Neural crest cell (in vitro differentiated cells): Measurements from ENCODE around the gene DNAH3. TPM values are rescaled to one million over a fixed set of nuclear protein-coding genes. Genes with fewer than 3 reads are reported as not detected.
"Not testable (repeated sequence)": the region's sequence is repeated elsewhere in the genome, so short reads cannot be mapped to it uniquely, and the experiment has no call there.

Source experiments
- DNase-seq: peaks from one replicate; pipeline ENCODE4 v3.0.0; 2021; ENCODE audit warnings: low read depth, mixed read lengths, low spot score
- H3K27ac Mint-ChIP-seq: one replicate; pipeline ENCODE4 v1.8.0; 2021; ENCODE audit warnings: mild to moderate bottlenecking, mixed read lengths; ENCODE audit not compliant: unreplicated experiment
- H3K27me3 Mint-ChIP-seq: 2 replicates; pipeline ENCODE4 v1.8.0; 2021; ENCODE audit warnings: low read depth, mild to moderate bottlenecking, mixed read lengths
- H3K36me3 Mint-ChIP-seq: 2 replicates; pipeline ENCODE4 v1.8.0; 2021; ENCODE audit warnings: low read depth, mild to moderate bottlenecking, mixed read lengths
- H3K4me1 Mint-ChIP-seq: 2 replicates; pipeline ENCODE4 v1.8.0; 2021; ENCODE audit warnings: mixed read lengths
- H3K4me3 Mint-ChIP-seq: one replicate; pipeline ENCODE4 v1.8.0; 2021; ENCODE audit warnings: mild to moderate bottlenecking, mixed read lengths
- H3K9me3 Mint-ChIP-seq: 2 replicates; pipeline ENCODE4 v1.8.0; 2021; ENCODE audit warnings: mixed read lengths
- CTCF ChIP-seq: fragments of 200-600 bp; sonication (generic); conservative IDR thresholded peaks from 2 replicates; pipeline ENCODE4 v1.5.0; 2021; ENCODE audit warnings: antibody characterized with exemption, mild to moderate bottlenecking
- total RNA-seq: library from RNA; stranded (reverse); gene quantifications from 2 replicates; pipeline ENCODE4 v1.2.1, GENCODE V29; 2021

Gene DNAH3
- total RNA-seq, 1 donor from 2014 or later, result 0.07 TPM

DNA sequence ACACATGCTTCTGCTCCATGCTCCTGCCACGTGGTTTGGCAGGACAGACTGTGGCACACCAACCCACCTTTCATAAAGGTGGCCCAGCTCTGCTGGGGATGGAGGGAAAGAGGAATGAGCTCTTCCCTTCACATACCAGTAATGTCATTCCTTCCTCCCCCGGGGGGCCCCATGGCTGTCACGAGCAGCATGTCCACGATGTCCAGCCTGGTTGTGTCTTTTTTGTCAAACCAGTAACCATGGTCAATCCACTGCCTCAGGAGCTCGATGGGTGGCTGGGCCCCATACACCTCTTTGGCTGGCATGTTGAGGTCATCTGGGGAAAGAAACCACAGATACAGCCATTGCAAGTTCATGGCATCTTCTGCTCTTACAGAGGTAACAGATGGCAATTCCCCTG lies 153.5 kb downstream of the DNAH3 start:
- H3K4me3 Mint-ChIP-seq, result no peak overlapping the region
- no peak for TF ChIP-seq CTCF
- H3K27me3 Mint-ChIP-seq, result peaks cover 10% of the 10 kb centered on the region
- no peaks in the 10 kb centered on the region for H3K4me1 Mint-ChIP-seq
- H3K36me3 Mint-ChIP-seq, result no peaks in the 10 kb centered on the region
- no peaks in the 10 kb centered on the region for H3K9me3 Mint-ChIP-seq
- DNase-seq, result no peak
- no peak overlapping the region for H3K27ac Mint-ChIP-seq

DNA sequence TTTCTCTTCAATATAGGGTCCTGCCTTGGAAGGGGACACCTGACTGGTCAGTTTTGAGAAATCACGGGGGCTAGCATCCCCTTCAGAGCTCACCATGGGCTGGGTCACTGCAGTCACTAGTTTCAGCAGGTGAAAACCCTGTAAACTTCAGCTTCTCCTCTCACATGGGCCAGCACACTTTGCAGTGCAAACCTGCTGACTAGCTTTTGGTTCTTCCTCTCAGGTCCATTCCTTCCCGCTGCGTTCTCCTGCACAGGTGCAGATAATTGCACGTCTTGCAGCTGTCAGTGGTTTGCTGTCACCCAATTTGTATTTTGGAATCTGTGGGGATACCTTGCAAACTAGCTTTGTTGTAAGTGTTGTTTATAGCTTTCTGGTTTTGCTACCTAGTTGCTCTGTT lies 154.9 kb downstream of the DNAH3 start:
- DNase-seq, result no peak
- Mint-ChIP-seq H3K27ac (no peak overlapping the region), H3K4me3 (no peak overlapping the region), H3K4me1 (no peaks in the 10 kb centered on the region), H3K27me3 (peaks cover 4% of the 10 kb centered on the region), H3K36me3 (no peaks in the 10 kb centered on the region), H3K9me3 (no peaks in the 10 kb centered on the region)
- TF ChIP-seq CTCF, result no peak

DNA sequence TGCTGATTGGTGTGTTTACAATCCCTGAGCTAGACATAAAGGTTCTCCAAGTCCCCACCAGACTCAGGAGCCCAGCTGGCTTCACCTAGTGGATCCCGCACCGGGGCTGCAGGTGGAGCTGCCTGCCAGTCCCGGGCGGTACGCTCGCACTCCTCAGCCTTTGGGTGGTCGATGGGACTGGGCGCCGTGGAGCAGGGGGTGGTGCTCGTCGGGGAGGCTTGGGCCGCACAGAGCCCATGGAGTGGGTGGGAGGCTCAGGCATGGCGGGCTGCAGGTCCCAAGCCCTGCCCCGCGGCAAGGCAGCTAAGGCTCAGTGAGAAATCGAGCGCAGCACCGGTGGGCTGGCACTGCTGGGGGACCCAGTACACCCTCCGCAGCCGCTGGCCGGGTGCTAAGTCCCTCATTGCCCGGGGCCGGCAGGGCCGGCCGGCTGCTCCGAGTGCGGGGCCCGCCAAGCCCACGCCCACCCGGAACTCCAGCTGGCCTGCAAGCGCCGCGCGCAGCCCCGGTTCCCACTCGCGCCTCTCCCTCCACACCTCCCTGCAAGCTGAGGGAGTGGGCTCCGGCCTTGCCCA lies 161.1 kb downstream of the DNAH3 start:
- H3K27me3 Mint-ChIP-seq, H3K4me3 Mint-ChIP-seq, H3K36me3 Mint-ChIP-seq, H3K4me1 Mint-ChIP-seq, H3K9me3 Mint-ChIP-seq, DNase-seq, H3K27ac Mint-ChIP-seq: not testable (repeated sequence)

GRCh38 chr16:20987049-20987448 lies 163.6 kb downstream of the DNAH3 start:
- Mint-ChIP-seq H3K4me3 (no peak overlapping the region), H3K9me3 (peaks cover 2% of the 10 kb centered on the region), H3K27ac (no peak overlapping the region), H3K36me3 (no peaks in the 10 kb centered on the region), H3K4me1 (no peaks in the 10 kb centered on the region), H3K27me3 (no peaks in the 10 kb centered on the region)
- DNase-seq, result no peak
- no peak for TF ChIP-seq CTCF

DNA sequence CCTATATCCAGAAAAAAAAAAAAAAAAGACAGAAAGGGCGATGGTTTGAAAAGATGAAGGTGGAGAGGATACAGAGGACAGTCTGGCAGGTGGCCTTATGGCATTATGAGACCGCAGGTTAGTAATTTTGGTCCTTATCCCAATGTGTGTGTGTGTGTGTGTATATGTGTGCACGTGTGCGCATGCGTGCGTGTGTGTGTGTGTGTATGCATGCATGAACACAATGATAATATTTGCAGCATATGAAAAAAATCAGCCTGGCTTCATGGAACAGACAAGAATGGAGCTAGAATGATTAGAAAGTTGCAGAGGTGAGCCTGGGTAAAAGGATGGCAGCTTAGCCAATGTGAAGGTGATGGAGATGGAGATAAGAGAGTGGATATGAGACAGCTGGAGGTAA lies 166.6 kb downstream of the DNAH3 start:
- no peaks in the 10 kb centered on the region for H3K36me3 Mint-ChIP-seq
- no peak for TF ChIP-seq CTCF
- peaks cover 2% of the 10 kb centered on the region for H3K9me3 Mint-ChIP-seq
- no peak overlapping the region for H3K27ac Mint-ChIP-seq
- no peak overlapping the region for H3K4me3 Mint-ChIP-seq
- H3K4me1 Mint-ChIP-seq, result no peaks in the 10 kb centered on the region
- H3K27me3 Mint-ChIP-seq, result no peaks in the 10 kb centered on the region
- DNase-seq, result no peak

- Mint-ChIP-seq H3K27ac (no peak overlapping the region), H3K27me3 (no peaks in the 10 kb centered on the region), H3K9me3 (no peaks in the 10 kb centered on the region), H3K36me3 (no peaks in the 10 kb centered on the region), H3K4me1 (no peaks in the 10 kb centered on the region), H3K4me3 (no peak overlapping the region)
- DNase-seq, result no peak
- no peak for TF ChIP-seq CTCF
Measured at GRCh38 chr16:20976576-20976975, 174.1 kb downstream of the DNAH3 start.

- H3K27me3 Mint-ChIP-seq, H3K4me1 Mint-ChIP-seq, H3K9me3 Mint-ChIP-seq, DNase-seq, H3K27ac Mint-ChIP-seq, H3K4me3 Mint-ChIP-seq, H3K36me3 Mint-ChIP-seq: not testable (repeated sequence)
Measured at GRCh38 chr16:20973201-20973600, 177.4 kb downstream of the DNAH3 start.
